HEK293 (cell line): ENCODE results near the gene LSM11.
A peak's percentile ranks its signal among the peaks of the same experiment; 100 is the strongest.

Experiments used
- CTCF ChIA-PET: fragments of 350-600 bp; formaldehyde crosslinking; extraction: SDS; loops from one replicate; lab custom pipeline; 2021; ENCODE audit warnings: antibody characterized with exemption; lab: Yijun Ruan, JAX
- POLR2A ChIA-PET: fragments of 300-600 bp; formaldehyde crosslinking; extraction: SDS; loops from one replicate; lab custom pipeline; 2020; ENCODE audit warnings: antibody characterized with exemption, inconsistent platforms; lab: Yijun Ruan, JAX
- H3K27ac ChIP-seq: fragments of 200-500 bp; sonication (Bioruptor generic); 2 replicates; pipeline ENCODE4 v1.5.1; 2014; ENCODE audit warnings: low read depth, low read length, control low read depth, inconsistent platforms; ENCODE audit errors: extremely low read depth
- H3K36me3 ChIP-seq, 2 experiments: fragments of 200-500 bp in 1 of 2; sonication (Bioruptor generic) in 1 of 2; 1 replicate in 1 of 2; 2 replicates in 1 of 2; pipeline ENCODE4 v1.5.1; 2014 to 2017; ENCODE audit warnings: inconsistent platforms in 2 of 2, low read length in 2 of 2; ENCODE audit not compliant: control insufficient read depth in 2 of 2, insufficient read depth in 1 of 2
- H3K4me1 ChIP-seq: fragments of 200-500 bp; sonication (Bioruptor generic); 2 replicates; pipeline ENCODE4 v1.5.1; 2014; ENCODE audit warnings: mild to moderate bottlenecking, low read length, inconsistent platforms; ENCODE audit not compliant: control insufficient read depth, insufficient read depth
- H3K4me3 ChIP-seq: 2 replicates; pipeline ENCODE4 v1.5.1; 2011; ENCODE audit warnings: low read depth, mild to moderate bottlenecking, control low read depth, low read length, moderate library complexity
- H3K9me3 ChIP-seq: fragments of 200-500 bp; sonication (Bioruptor generic); 2 replicates; pipeline ENCODE4 v1.5.1; 2014; ENCODE audit warnings: low read depth, low read length, inconsistent platforms; ENCODE audit not compliant: control insufficient read depth, insufficient read depth
- IKZF3 ChIP-seq: fragments of 450-650 bp; IDR thresholded peaks from 2 replicates; pipeline ENCODE4 v1.5.0; 2018; ENCODE audit warnings: missing biosample characterization, mild to moderate bottlenecking, missing genetic modification characterization, moderate library complexity
- PATZ1 ChIP-seq: fragments of 450-650 bp; formaldehyde crosslinking; IDR thresholded peaks from 2 replicates; pipeline ENCODE4 v1.5.1; 2016; ENCODE audit warnings: missing biosample characterization, missing genetic modification characterization
- PRDM6 ChIP-seq: fragments of 450-650 bp; formaldehyde crosslinking; IDR thresholded peaks from 2 replicates; pipeline ENCODE4 v1.5.1; 2017; ENCODE audit warnings: missing biosample characterization, missing genetic modification characterization
- SP3 ChIP-seq: fragments of 450-650 bp; formaldehyde crosslinking; IDR thresholded peaks from 2 replicates; pipeline ENCODE4 v1.5.1; 2016; ENCODE audit warnings: missing biosample characterization, missing genetic modification characterization
- ZBTB10 ChIP-seq: fragments of 450-650 bp; formaldehyde crosslinking; IDR thresholded peaks from 2 replicates; pipeline ENCODE4 v1.5.1; 2016; ENCODE audit warnings: missing biosample characterization, missing genetic modification characterization
- ZBTB17 ChIP-seq: fragments of 450-650 bp; formaldehyde crosslinking; IDR thresholded peaks from 2 replicates; pipeline ENCODE4 v1.5.1; 2016; ENCODE audit warnings: missing biosample characterization, missing genetic modification characterization
- ZNF121 ChIP-seq: fragments of 450-650 bp; formaldehyde crosslinking; IDR thresholded peaks from 2 replicates; pipeline ENCODE4 v1.5.1; 2016; ENCODE audit warnings: missing biosample characterization, missing genetic modification characterization
- ZNF155 ChIP-seq: fragments of 450-650 bp; formaldehyde crosslinking; IDR thresholded peaks from 2 replicates; pipeline ENCODE4 v1.5.1; 2016; ENCODE audit warnings: missing biosample characterization, missing genetic modification characterization
- ZNF18 ChIP-seq: fragments of 450-650 bp; formaldehyde crosslinking; IDR thresholded peaks from 2 replicates; pipeline ENCODE4 v1.5.1; 2016; ENCODE audit warnings: missing biosample characterization, missing genetic modification characterization
- ZNF202 ChIP-seq: fragments of 450-650 bp; formaldehyde crosslinking; IDR thresholded peaks from 2 replicates; pipeline ENCODE4 v1.5.1; 2016; ENCODE audit warnings: missing biosample characterization, missing genetic modification characterization, borderline replicate concordance
- ZNF23 ChIP-seq: fragments of 450-650 bp; formaldehyde crosslinking; IDR thresholded peaks from 2 replicates; pipeline ENCODE4 v1.5.1; 2016; ENCODE audit warnings: missing biosample characterization, missing genetic modification characterization, borderline replicate concordance
- ZNF354C ChIP-seq: fragments of 450-650 bp; formaldehyde crosslinking; IDR thresholded peaks from 2 replicates; pipeline ENCODE4 v1.5.1; 2016; ENCODE audit warnings: missing biosample characterization, missing genetic modification characterization, low read depth, borderline replicate concordance
- ZNF501 ChIP-seq: fragments of 450-650 bp; formaldehyde crosslinking; IDR thresholded peaks from 2 replicates; pipeline ENCODE4 v1.5.1; 2016; ENCODE audit warnings: missing biosample characterization, missing genetic modification characterization
- ZNF513 ChIP-seq: fragments of 450-650 bp; IDR thresholded peaks from 2 replicates; pipeline ENCODE4 v1.5.1; 2018; ENCODE audit warnings: missing biosample characterization, missing genetic modification characterization
- ZNF645 ChIP-seq: fragments of 450-650 bp; formaldehyde crosslinking; IDR thresholded peaks from 2 replicates; pipeline ENCODE4; 2016; ENCODE audit warnings: missing biosample characterization, missing genetic modification characterization
- ZNF768 ChIP-seq: fragments of 450-650 bp; formaldehyde crosslinking; IDR thresholded peaks from 2 replicates; pipeline ENCODE4 v1.5.1; 2018; ENCODE audit warnings: missing biosample characterization, mild to moderate bottlenecking, missing genetic modification characterization
- ZSCAN16 ChIP-seq: fragments of 450-650 bp; formaldehyde crosslinking; IDR thresholded peaks from 2 replicates; pipeline ENCODE4 v1.5.1; 2016; ENCODE audit warnings: missing biosample characterization, missing genetic modification characterization
- ZSCAN4 ChIP-seq: fragments of 450-650 bp; formaldehyde crosslinking; IDR thresholded peaks from 2 replicates; pipeline ENCODE4 v1.5.1; 2017; ENCODE audit warnings: missing biosample characterization, missing genetic modification characterization

LSM11 gene

GRCh38 chr5:157764531-157764930, 21.0 kb downstream of the LSM11 start:
- H3K4me1 ChIP-seq = no peaks in the 10 kb centered on the region
- TF ChIP-seq ZNF354C (tag by site-specific recombination) (no peak), ZBTB17 (tag by site-specific recombination) (no peak), ZNF202 (tag by site-specific recombination) (no peak)
- H3K4me3 ChIP-seq = no peak overlapping the region
- no peaks in the 10 kb centered on the region for H3K9me3 ChIP-seq
- no peak overlapping the region for H3K27ac ChIP-seq
- H3K36me3 ChIP-seq = peaks cover 0 to 8% of the 10 kb centered on the region in 2 experiments
- CTCF ChIA-PET = no interaction called here
- POLR2A ChIA-PET = no interaction called here

GRCh38 chr5:157766442-157766841, 22.9 kb downstream of the LSM11 start:
- Histone ChIP-seq H3K27ac (no peak overlapping the region), H3K36me3 (peaks cover 0 to 2% of the 10 kb centered on the region in 2 experiments; a peak in 1 of 3 replicates), H3K4me3 (no peak overlapping the region), H3K9me3 (no peaks in the 10 kb centered on the region), H3K4me1 (no peaks in the 10 kb centered on the region)
- ChIA-PET POLR2A (no interaction called here), CTCF (interaction anchor here (0.5 kb wide), 1 partner anchor 18 kb away, joined by 3 read pairs; no protein-coding TSS in a partner anchor)
- TF ChIP-seq SP3 (tag by site-specific recombination) = no peak
- TF ChIP-seq ZNF23 (tag by site-specific recombination) = no peak
- TF ChIP-seq ZNF645 (tag by site-specific recombination) = no peak
- no peak for TF ChIP-seq ZSCAN16
- no peak for TF ChIP-seq PRDM6
- no peak for TF ChIP-seq IKZF3 (tag by site-specific recombination)
- no peak for TF ChIP-seq ZNF768 (tag by site-specific recombination)
- peak; percentile 94 for TF ChIP-seq ZSCAN4 (tag by site-specific recombination)

GRCh38 chr5:157766902-157767301, 23.4 kb downstream of the LSM11 start:
- no peaks in the 10 kb centered on the region for H3K36me3 ChIP-seq
- CTCF ChIA-PET = interaction anchor here (0.5 to 1.1 kb wide), 2 partner anchors 18 to 1366 kb away, joined by 3 read pairs; no protein-coding TSS in a partner anchor
- H3K4me1 ChIP-seq = no peaks in the 10 kb centered on the region
- H3K9me3 ChIP-seq = no peaks in the 10 kb centered on the region
- POLR2A ChIA-PET = no interaction called here
- H3K4me3 ChIP-seq = no peak overlapping the region
- TF ChIP-seq ZNF121 (no peak), ZNF501 (tag by site-specific recombination) (no peak), PATZ1 (no peak), ZBTB17 (tag by site-specific recombination) (no peak), ZNF155 (tag by site-specific recombination) (no peak), ZNF354C (tag by site-specific recombination) (no peak), ZNF18 (tag by site-specific recombination) (no peak), ZNF513 (tag by site-specific recombination) (no peak), ZBTB10 (tag by site-specific recombination) (no peak)
- H3K27ac ChIP-seq = no peak overlapping the region
